Measurements from ENCODE around the gene FLRT2.

Gene FLRT2

DNA sequence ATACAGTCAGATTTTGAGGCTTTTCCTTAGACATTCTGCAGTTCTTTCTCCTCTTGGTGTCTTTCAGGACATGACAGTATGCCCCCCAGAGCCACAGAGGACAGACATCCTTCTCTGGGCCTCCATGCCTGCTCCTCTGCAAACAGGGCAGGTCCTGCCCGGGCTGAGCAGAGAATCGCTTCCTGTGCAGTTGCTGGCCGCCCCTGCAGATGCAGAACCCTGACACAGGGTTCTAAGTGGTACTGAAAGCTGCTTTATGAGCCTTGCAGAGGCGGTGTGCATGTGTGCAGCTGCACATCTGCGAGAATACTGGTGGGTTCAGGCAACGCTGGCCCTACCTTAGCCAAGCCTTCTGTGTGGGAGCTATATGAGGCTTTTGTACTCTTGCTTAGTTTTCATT lies 54.5 kb downstream of the FLRT2 start:
- no peak for DNase-seq (ENCODE audit: low read depth, low spot score)
- TF ChIP-seq, protein P1, sequence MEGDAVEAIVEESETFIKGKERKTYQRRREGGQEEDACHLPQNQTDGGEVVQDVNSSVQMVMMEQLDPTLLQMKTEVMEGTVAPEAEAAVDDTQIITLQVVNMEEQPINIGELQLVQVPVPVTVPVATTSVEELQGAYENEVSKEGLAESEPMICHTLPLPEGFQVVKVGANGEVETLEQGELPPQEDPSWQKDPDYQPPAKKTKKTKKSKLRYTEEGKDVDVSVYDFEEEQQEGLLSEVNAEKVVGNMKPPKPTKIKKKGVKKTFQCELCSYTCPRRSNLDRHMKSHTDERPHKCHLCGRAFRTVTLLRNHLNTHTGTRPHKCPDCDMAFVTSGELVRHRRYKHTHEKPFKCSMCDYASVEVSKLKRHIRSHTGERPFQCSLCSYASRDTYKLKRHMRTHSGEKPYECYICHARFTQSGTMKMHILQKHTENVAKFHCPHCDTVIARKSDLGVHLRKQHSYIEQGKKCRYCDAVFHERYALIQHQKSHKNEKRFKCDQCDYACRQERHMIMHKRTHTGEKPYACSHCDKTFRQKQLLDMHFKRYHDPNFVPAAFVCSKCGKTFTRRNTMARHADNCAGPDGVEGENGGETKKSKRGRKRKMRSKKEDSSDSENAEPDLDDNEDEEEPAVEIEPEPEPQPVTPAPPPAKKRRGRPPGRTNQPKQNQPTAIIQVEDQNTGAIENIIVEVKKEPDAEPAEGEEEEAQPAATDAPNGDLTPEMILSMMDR (IDR thresholded peaks at IDR 0.05; ENCODE audit: insufficient read depth, low read length, missing control alignments): no peak
- no peak overlapping the region for H3K4me3 ChIP-seq (ENCODE audit: low read depth, low read length)
- ChIA-PET CTCF (interaction anchor here (0.9 kb wide), 2 partner anchors 28 to 55 kb away, joined by 3 read pairs; no protein-coding TSS in a partner anchor), POLR2A (no interaction called here)

DNA sequence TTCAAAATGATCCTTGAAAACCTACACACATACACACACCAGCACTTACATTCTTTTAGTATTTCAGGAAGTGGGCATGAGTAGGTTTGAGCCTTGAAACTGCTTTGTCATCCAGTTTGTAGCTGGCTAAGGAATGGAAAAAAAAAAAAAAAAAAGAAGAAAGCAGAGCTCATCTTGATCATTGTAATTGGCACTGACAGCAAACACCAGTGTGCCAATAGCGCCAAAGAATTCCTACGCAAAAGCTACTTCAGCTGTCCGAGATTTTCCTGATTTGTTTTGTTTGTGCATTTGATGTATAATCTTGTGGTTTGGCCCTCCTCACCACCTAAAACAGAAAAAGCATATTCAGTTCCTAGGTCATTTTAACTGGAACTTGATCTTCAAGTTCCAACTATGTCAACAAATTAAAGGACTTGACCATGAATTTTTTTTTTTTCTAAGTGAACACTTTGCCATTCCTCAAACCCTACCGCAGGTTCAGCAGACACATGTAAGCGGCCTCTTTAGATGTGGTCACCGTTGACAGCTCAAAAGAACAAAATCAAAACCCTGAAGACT lies 57.3 kb downstream of the FLRT2 start:
- DNase-seq (ENCODE audit: low read depth, low spot score): no peak
- TF ChIP-seq, protein P1 (IDR thresholded peaks at IDR 0.05; ENCODE audit: insufficient read depth, low read length, missing control alignments): no peak
- POLR2A ChIA-PET: no interaction called here
- CTCF ChIA-PET: interaction anchor here (0.7 to 1.4 kb wide), 3 partner anchors 12 to 25 kb away, joined by 3 to 4 read pairs (median 4); no protein-coding TSS in a partner anchor
- H3K4me3 ChIP-seq (ENCODE audit: low read depth, low read length): no peak overlapping the region

DNA sequence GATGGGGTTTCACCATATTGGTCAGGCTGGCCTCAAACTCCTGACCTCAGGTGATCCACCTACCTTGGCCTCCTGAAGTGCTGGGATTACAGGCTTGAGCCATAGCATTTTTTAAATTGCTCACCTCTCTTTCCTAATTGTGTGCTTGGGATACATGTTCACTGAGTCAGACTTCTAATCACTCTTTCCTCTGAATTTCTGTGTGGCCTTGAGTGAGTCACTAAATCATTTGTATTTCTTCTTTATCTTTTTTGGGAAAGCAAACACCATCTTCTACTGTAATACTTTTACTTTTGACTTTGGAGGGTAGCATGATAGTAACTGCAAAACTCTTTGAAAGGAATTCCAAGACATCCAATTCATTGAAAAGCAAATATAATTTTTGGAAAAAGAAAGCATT lies 60.8 kb downstream of the FLRT2 start:
- POLR2A ChIA-PET: no interaction called here
- DNase-seq (ENCODE audit: low read depth, low spot score): no peak
- TF ChIP-seq, protein P1 (IDR thresholded peaks at IDR 0.05; ENCODE audit: insufficient read depth, low read length, missing control alignments): no peak
- H3K4me3 ChIP-seq (ENCODE audit: low read depth, low read length): no peak overlapping the region
- CTCF ChIA-PET: interaction anchor here (0.5 kb wide), 1 partner anchor 21 kb away, joined by 3 read pairs; no protein-coding TSS in a partner anchor

DNA sequence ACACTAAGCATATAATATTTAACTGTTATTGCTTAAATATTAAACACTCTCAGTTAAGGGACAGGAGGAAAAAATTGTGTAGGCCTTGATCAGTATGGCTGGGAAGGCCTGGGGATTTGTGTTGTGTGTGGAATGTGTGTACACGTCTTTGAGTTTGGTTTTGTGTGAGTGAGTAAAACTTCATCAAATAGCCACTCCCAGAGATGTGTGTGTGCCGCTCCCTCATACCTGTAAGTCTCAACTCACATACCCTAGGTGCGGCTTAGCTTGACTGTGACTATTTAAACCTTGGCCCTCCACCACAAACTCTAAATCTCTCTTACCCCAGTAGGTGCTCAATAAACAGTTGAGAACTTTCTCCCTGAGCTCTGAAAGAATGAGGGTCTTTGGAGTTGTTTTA lies 64.3 kb downstream of the FLRT2 start:
- H3K4me3 ChIP-seq (ENCODE audit: low read depth, low read length): no peak overlapping the region
- TF ChIP-seq, protein P1 (IDR thresholded peaks at IDR 0.05; ENCODE audit: insufficient read depth, low read length, missing control alignments): no peak

DNA sequence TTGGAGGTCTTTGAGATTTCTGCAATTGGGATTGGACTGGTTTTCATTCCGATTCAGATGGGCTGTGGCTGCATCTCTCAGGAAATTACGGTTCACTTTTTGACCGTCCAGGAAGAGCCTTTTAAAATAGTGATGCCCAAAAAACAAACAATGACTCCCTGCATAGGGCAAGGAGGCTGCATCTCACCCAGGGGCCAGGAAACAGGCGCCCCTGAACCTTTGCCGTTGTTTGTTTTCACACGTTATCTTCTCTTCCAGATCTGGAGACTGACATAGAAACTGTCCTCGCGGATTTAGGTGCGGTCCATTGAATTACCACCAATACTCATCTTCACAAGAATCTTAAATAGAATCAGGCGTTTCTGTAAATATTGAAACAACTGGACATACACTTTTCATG lies 66.0 kb downstream of the FLRT2 start:
- ChIA-PET POLR2A (no interaction called here), CTCF (no interaction called here)
- DNase-seq (ENCODE audit: low read depth, low spot score): no peak
- H3K4me3 ChIP-seq (ENCODE audit: low read depth, low read length): no peak overlapping the region
- TF ChIP-seq, protein P1 (IDR thresholded peaks at IDR 0.05; ENCODE audit: insufficient read depth, low read length, missing control alignments): no peak

More for the DNA sequence above, 64.3 kb downstream of the FLRT2 start:
- ChIA-PET CTCF (no interaction called here), POLR2A (no interaction called here)
- no peak for DNase-seq (ENCODE audit: low read depth, low spot score)

DNA sequence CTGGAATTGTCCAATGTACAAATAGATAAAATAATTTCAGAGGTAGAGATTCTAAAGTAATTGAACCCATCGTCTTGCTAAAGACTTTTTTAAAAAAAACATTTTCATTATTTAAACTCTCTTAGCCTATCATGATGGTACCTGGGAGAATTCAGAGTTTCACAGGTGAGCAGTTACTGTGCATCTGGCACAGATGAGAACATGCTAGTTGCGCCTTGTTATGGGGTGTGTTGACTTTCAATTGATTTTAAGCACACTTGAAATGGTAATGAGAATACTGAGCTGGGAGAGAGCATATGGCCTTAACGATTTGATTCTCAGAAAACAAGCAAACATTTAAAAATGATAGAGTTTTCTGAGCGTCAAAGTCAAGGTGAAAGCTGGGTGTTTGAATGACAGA lies 66.6 kb downstream of the FLRT2 start:
- TF ChIP-seq, protein P1 (IDR thresholded peaks at IDR 0.05; ENCODE audit: insufficient read depth, low read length, missing control alignments): no peak
- CTCF ChIA-PET: interaction anchor here (1.5 to 1.9 kb wide), 2 partner anchors 11 to 60 kb away, joined by 3 to 7 read pairs; no protein-coding TSS in a partner anchor
- POLR2A ChIA-PET: no interaction called here
- no peak for DNase-seq (ENCODE audit: low read depth, low spot score)
- H3K4me3 ChIP-seq (ENCODE audit: low read depth, low read length): no peak overlapping the region
